NOMO-1 treated with DMSO at 0.1 percent for 48 hours (cell line): Measurements from ENCODE around the gene AMPD2.

Source experiments
- DNase-seq: peaks from one replicate; lab custom pipeline; 2025; ENCODE audit not compliant: unreplicated experiment; lab: John Stamatoyannopoulos, UW

Gene AMPD2

DNA sequence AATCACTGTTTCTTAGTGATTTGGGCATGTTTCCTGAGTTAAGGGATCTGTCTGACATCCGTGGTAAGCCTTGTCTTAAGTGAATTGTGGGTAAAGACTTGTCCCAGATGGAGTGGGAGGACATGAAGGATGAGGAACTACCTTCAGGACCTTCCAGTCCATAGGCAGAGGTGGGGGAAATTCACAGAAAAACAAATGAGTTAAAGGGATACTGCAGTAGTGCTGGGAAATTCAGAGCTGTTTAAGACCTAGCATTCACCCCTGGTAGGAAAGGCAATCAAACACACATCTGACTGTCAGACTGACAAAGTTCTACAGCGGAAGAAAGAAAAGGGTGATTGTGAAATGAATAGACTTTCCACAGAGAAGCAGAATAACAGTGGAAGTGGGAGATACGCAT lies 3.2 kb upstream of the AMPD2 start:
- peak; percentile 19 for DNase-seq

- peak; percentile 65 for DNase-seq
Observed at GRCh38 chr1:109617291-109617801, 2.3 kb upstream of the AMPD2 start.

DNA sequence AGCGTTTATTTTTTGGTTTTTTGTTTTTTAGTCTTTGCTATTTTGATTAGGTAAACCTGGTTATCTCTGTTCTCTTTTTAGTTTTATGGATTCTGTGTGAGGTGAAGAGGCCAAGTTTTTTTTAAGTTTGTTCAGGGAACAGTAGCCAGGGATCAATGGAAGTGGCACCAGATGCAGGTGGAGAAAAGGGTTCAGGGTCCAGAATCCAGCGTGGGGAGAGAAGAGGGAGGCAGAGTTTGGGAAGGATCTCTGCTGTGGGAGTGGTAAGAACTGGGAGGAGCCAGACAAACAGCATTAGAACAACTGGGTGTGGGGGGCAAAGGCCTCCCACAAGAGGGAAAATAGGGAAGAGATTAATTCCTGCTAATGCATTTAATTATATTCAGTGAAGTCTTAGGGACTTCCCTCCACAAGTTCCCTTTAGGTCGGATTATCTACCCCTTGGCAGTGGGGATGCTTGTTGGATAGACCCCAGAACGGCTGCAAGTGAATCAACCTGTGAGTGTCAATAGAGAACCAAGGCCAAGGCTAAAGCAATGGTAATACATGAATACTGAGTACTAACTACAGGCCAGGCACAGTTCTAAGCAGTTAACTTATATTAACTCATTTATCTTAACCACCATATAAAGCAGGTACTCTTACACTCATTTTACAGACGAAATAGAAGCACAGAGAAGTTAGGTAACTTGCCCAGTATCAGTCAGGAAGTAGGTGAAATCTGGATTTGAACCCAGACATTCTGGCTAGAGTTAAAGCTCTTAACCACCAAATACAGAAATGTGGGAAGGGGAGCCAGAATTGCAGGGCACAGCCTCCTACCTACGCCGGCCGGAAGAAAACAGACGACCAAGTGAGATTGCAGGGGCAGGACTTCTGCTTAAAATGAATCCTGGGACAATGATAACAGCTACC lies 719 bp upstream of the AMPD2 start:
- DNase-seq: no peak

DNA sequence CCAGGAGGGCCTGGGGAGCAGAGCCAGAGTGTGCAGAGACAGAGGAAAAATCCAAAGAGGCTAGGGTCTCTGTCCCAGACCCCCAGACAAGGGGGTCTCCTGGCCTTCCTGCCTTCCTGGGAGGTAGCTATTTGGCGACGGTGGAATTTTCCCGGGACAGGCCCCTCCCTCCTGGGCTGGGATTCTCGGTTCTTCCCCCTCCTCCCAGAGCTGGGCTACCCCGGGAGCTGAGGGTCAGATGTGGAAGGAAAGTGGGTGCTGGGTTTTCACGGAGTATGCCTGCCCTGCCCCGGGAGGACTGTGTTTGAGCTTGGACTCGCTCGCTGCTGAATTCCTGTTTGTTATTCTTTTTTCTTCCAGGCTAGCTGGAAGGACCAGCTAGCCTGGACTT lies 759 bp downstream of the AMPD2 start:
- no peak for DNase-seq

GRCh38 chr1:109620841-109621286 lies 1.2 kb downstream of the AMPD2 start:
- DNase-seq: peak; percentile 93

DNA sequence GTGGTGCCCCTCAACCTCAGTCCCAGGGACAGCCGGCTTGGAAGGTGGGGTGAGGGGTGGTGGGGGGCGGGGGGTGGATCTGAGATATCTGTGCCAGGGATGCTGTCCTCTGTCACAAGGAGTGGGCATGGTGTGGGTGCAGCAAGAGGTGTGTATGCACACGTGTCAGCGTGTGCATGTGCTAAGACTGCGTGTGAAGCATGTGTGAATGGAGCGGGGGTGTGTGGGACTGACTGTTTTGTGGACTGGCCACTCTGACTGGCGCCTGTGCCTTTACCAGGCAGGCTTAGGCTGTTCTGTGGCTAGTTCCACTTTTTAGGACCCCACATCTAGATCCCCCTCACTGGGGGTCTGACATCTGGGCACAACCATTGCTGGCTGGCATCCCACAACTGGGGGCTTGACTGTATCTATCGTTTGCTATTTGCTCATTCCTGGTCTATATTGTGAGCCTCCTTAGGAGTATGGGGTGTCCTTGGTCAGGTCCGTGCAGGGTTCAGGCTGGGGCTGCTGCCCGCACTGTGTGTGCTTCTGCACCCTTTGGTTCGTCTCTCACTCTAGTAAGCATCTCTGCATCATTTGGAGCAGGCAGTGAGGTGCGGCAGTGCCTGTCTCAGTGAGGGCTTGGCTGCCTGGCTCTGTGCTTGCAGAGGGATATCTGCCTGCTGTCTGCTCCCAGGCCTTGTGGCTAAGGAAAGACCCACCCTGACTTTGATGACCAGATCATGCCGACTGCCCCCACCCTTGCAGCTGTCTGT lies 1.9 kb downstream of the AMPD2 start:
- no peak for DNase-seq

DNA sequence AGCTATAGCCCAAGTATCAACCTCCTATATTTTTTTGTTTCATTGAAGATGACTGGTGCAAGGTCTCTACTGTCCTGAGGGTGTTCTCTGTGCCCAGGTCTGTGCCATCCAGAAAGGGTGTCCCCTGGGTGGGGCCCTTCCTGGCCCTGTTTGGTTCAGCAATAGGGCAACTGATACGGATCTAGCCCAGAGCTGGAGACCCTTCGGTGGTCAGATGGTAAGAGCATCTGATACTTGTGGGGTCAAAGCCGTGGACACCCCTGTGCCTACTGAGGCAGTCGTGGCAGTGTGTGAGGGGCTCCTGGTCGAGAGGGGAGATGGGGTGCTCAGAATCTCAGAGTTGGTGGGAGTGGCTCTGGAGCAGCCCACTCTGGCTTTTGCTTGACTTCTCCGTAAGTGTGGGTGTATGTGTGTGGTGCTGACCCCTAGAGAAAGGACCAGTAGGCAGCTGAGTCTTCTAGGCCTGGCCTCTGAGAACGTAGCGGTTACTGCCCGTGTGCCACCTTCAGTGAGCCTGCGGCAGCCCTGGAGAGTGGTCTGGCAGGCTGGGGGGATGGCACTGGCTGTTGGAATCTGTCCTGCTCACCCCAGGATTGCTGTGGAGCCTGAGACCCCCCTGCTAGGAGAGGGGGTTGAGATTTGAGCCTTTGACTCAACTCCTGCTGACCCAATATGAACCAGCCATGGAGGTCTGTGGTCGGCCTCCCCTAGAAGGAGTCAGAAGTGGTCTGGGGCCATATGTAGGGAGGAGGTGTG lies 2.7 kb downstream of the AMPD2 start:
- DNase-seq: no peak

DNA sequence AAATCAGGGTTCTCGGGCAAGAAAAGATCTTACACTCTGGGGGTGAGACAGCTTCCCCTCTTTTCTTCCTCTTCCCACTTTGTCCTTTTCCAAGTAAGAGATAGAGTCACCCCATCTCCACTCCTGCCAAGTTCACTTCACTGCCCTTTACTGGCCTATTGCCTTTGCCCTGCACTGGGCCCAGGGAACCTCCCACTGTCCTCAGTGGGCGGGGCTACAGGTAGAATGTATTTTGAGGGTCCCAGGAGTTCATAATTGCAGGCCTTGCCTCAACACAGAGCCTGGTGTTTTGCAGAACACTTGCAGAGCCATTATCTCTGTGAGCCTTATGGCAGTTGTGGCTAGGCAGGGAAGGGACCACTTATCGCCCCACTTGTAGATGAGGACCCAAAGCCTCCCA lies 3.3 kb downstream of the AMPD2 start:
- no peak for DNase-seq

- no peak for DNase-seq
Observed at GRCh38 chr1:109623601-109624161, 4.0 kb downstream of the AMPD2 start.

DNA sequence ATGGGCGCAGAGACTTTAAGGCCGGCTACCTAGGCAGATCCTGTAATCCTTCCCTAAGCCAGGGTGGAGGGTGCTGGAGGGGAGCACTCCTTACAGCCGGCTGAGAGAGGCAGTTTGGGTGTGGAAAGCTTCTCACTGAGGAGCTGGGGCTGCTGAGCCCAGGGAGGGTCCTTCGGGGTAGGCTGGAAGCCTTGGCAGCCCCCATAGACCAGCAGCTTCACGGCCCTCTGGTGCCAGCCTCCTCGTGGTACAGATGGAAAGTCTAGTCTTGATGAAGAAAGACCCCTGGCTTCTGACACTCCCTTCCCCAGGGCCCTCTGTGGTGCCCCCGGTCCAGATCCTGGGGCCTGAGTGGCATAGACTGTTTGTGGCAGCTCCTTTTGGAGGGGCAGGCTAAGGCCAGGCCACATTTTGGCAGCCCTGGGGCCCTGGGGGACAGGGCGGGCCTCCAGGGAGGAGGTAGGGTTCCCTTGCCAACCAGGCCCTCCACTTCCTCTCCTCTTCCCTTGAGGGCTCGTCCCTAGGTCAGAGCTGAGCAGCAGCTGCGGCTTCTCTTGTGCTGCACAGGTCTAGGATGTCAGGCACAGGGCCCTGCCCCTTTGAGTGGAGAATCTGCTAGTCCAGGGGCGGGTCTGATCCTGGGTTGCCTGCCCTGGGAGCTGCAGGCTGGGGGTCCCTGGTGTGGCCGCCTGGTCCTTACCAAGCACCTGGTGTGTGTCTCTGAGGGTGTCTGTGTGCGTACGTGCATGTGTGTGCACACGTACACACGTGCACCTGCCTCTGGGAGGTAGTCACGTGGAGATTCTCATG lies 4.8 kb downstream of the AMPD2 start:
- DNase-seq: peak; percentile 32

GRCh38 chr1:109625176-109625575 lies 5.5 kb downstream of the AMPD2 start:
- no peak for DNase-seq

DNA sequence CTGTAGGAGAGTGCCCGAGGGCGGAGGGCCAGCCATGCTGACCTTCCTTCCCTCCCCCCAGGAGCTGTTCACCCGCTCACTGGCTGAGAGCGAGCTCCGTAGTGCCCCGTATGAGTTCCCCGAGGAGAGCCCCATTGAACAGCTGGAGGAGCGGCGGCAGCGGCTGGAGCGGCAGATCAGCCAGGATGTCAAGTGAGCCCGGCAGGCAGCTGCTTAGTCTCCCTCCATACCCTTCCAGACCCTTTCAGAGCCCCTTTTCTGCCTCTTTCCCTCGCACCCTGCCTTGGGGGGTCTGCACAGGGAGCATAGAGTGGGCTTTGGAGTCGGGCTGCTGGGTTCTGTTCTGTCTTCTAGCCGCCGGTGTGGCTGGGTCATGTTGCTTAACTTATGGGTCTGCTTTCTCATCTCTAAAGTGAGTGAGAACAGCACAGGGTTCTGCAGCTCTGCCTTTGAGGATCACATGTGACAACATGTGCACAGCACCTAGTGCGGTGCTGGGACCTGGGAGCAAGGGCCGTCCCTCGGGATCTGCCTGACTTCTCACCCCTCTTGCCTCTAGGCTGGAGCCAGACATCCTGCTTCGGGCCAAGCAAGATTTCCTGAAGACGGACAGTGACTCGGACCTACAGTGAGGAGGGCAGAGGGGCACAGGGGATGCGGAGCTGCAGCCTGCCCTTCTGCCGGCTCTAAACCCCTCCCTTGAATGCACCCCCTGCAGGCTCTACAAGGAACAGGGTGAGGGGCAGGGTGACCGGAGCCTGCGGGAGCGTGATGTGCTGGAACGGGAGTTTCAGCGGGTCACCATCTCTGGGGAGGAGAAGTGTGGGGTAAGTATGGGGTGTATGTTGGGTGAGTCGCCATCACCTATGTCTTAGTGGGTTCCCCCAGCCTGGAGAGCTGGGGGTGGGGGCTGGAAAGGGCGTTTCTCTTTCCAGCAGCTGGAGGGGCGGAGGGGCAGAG lies 6.2 kb downstream of the AMPD2 start:
- no peak for DNase-seq

- no peak for DNase-seq
Observed at GRCh38 chr1:109626682-109627408, 7.2 kb downstream of the AMPD2 start.

GRCh38 chr1:109627692-109628399 lies 8.2 kb downstream of the AMPD2 start:
- no peak for DNase-seq

GRCh38 chr1:109628540-109629321 lies 9.1 kb downstream of the AMPD2 start:
- no peak for DNase-seq

DNA sequence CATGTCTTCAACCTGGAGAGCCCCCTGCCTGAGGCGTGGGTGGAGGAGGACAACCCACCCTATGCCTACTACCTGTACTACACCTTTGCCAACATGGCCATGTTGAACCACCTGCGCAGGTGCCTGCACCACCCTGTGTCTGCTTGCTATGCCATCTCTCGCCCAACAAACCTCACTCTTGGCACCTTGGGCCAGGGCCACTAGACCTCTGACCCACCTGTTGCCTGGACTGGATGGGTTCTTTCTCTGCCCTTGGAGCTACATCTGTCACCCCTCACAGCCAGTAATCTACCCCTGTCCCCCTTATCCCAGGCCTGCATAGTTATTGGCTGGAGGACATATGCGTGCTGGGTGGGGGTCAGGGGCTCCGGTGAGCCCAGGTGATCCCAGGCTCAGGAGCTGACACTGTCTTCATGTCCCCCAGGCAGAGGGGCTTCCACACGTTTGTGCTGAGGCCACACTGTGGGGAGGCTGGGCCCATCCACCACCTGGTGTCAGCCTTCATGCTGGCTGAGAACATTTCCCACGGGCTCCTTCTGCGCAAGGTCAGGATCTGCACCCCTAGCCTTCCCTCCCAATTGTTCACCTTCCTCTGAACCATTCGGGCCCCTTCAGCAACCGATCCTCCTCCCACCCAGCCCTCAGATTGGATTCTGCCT lies 9.9 kb downstream of the AMPD2 start:
- no peak for DNase-seq
